IPS DF 19.7 (cell line): ENCODE results near the gene HYDIN.
"Not testable (repeated sequence)": the region's sequence is repeated elsewhere in the genome, so short reads cannot be mapped to it uniquely, and the experiment has no call there.

Experiments used
- DNase-seq: peaks from one replicate; pipeline ENCODE4 v3.0.0-alpha.2; 2013; ENCODE audit warnings: low read depth, low spot score

HYDIN gene

GRCh38 chr16:70864698-70865097 is 365.8 kb downstream of the HYDIN start:
- DNase-seq: not testable (repeated sequence)

- DNase-seq: not testable (repeated sequence)
Measured at GRCh38 chr16:70861996-70862395, 368.5 kb downstream of the HYDIN start.

GRCh38 chr16:70851299-70851698 is 379.2 kb downstream of the HYDIN start:
- not testable (repeated sequence) for DNase-seq

GRCh38 chr16:70823498-70824118 is 406.9 kb downstream of the HYDIN start:
- not testable (repeated sequence) for DNase-seq

GRCh38 chr16:70822734-70823133 is 407.8 kb downstream of the HYDIN start:
- not testable (repeated sequence) for DNase-seq

- not testable (repeated sequence) for DNase-seq
Measured at GRCh38 chr16:70818088-70818487, 412.4 kb downstream of the HYDIN start.

- DNase-seq: no peak
Measured at GRCh38 chr16:70809392-70810060, 421.0 kb downstream of the HYDIN start.

- no peak for DNase-seq
Measured at GRCh38 chr16:70808371-70808770, 422.2 kb downstream of the HYDIN start.

GRCh38 chr16:70805787-70806186 is 424.7 kb downstream of the HYDIN start:
- no peak for DNase-seq

GRCh38 chr16:70805380-70805779 is 425.1 kb downstream of the HYDIN start:
- DNase-seq: no peak

- no peak for DNase-seq
Measured at GRCh38 chr16:70804734-70805169, 425.8 kb downstream of the HYDIN start.

GRCh38 chr16:70804153-70804733 is 426.3 kb downstream of the HYDIN start:
- no peak for DNase-seq

GRCh38 chr16:70803319-70803718 is 427.2 kb downstream of the HYDIN start:
- no peak for DNase-seq

GRCh38 chr16:70801611-70802010 is 428.9 kb downstream of the HYDIN start:
- DNase-seq: no peak

GRCh38 chr16:70800781-70801480 is 429.6 kb downstream of the HYDIN start, which contains the start of gene VAC14:
TSS of gene VAC14 (minus strand) at chr16:70801158. CDS start at chr16:70800900, 258 bp downstream.
- DNase-seq: peak; percentile 71

GRCh38 chr16:70800311-70800710 is 430.2 kb downstream of the HYDIN start:
- no peak for DNase-seq

GRCh38 chr16:70796301-70796700 is 434.2 kb downstream of the HYDIN start:
- no peak for DNase-seq

GRCh38 chr16:70795296-70795912 is 435.1 kb downstream of the HYDIN start:
- no peak for DNase-seq

GRCh38 chr16:70793851-70794502 is 436.5 kb downstream of the HYDIN start:
- no peak for DNase-seq

- no peak for DNase-seq
Measured at GRCh38 chr16:70790815-70791214, 439.7 kb downstream of the HYDIN start.
